Measurements from ENCODE around the gene TMBIM1.
A peak's percentile ranks its signal among the peaks of the same experiment; 100 is the strongest.

The TMBIM1 gene

DNA sequence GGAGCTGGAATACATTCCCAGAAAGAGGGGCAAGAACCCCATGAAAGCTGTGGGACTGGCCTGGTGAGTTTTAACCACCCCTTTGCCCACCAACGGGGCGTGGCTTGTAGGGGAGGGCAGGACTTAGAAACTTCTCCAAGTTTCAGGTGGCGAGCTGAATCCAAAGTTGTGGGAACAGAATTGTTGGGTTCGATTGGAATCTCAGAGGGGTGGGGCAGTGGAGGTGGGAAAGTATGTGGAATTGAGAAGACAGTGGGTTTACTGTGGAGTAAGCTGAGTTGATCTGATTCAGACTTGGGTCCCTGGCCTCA, 20.9 kb downstream of the TMBIM1 start:
- no peak for DNase-seq

DNA sequence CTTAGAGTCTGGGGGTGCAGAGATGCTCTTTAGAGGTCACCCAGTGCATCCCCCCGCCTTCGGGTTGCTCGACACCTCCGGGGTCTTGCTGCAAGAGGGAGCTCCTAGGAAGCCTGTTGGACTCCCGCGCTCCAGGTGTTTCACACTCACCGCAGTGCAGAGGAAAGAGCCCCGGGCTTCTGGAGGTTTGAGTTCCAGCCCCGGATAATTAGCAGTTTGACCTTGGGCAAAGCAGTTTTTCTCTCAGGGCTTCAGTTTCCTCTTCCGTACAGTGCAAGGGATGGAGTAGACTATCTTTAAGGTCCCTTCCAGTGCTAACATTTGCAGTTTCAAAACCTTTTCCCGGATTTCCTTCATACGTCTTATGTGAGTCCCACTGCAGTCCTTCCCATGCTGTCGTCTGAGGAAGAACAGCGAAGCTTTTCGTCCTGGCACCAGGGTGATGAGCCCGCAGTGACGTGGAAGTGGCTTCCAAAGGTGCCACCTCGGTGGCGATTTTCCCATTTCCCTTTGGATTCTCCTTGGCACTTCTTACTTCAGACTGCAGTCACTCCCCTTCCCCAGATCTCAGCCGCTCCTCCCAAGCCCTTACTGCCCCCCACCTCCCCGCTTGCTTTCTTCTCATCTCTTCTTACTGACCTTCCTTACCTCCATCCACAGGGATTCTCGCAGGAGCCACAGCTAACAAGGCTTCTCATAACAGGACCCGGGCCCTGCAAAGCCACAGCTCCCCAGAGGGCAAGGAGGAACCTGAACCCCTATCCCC, 21.4 kb downstream of the TMBIM1 start:
- DNase-seq = no peak

DNA sequence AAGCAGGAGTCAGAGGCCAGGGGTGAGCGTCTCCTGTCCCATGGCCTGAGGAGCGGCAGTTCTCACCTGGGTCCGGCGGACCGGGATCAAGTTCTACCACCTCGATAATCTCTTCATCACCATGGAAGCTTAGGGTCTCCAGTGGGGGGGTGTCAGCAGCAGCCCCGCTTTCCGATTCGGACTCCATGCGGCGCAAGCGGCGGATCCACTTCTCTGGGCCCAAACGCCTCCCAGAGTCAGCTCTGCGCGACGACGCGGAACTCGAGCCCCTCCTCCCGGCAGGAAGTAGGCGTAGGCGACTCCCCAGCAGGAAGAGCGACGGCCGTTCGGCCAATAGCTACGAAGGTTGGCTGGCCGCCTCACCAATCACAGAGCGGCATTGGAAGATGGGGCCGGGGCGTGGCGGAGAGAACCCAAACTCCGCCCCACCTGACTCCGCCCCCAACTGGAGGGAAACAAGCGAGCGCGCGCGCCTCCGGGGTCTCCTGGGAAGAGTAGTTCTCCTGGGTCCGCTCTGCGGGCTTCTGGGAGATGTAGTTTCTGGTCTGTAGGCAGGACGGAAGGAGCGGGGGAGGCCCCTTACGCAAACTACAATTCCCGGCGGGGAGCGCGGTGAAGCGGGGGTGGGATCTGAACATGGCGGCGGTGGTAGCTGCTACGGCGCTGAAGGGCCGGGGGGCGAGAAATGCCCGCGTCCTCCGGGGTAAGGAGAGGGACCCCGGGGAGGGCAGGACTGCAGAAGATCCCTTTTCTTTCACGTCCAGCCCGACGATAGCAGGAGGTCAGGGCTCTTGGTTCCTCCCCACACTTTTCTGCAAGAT, 22.2 kb downstream of the TMBIM1 start, which contains the start of the genes AAMP and PNKD:
Gene AAMP, minus strand, starts transcription at position 238 of the 821 bp plus-strand sequence. Its CDS starts 51 bp downstream, at position 187.
Gene PNKD, plus strand, starts transcription at position 620 of the 821 bp plus-strand sequence. Its CDS starts 17 bp downstream, at position 637.
- peak; percentile 100 for DNase-seq

DNA sequence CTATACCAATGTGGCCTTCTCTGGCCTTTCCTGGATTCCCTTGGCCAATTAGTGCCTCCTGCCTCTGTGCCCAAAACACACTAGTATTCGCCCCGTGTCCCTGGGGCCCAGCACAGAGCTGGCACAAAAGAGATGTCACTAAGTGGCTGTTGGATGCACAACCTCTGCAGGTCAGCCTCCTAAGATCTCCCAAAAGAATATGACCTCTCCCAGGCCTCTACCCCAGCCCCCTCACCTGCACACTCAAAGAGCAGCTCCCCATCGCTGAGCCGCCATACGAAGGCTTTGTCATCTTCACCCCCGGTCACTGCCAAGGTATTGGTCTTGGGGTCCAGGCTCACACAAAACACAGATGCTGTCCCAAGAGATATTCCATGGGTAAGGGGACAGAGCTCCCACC, 25.0 kb downstream of the TMBIM1 start:
- DNase-seq = no peak

DNA sequence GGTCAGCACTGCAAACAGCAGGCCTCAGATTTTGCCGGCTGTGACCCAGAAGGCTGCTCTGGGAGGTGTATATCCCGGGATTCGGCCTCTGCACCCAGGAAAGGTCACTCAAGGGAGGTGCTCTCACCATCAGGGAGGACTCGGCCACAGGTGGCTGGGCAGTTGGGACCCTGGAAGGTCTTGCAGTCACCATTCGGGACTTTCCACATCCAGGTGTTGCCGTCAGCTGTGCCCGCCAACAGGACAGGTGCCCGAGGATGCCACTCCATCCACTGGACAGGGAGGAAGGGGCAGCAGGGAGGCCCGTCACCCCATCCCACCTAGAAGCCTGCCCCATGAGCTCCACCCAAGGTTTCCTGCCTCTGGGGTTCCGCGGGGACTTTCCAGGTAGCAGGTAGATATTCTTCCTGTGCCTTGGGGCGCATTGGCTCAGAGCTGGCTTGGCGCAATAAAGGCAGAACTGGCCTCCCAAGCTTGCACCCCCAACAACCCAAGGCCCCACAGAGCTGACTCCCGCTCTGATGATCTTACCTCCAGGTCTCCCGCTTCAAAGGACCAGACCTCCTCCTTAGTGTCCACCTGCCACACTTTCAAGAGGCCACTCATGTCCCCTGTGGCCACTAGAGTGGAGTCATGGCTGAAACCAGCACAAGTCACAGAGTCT, 25.9 kb downstream of the TMBIM1 start:
- no peak for DNase-seq

DNA sequence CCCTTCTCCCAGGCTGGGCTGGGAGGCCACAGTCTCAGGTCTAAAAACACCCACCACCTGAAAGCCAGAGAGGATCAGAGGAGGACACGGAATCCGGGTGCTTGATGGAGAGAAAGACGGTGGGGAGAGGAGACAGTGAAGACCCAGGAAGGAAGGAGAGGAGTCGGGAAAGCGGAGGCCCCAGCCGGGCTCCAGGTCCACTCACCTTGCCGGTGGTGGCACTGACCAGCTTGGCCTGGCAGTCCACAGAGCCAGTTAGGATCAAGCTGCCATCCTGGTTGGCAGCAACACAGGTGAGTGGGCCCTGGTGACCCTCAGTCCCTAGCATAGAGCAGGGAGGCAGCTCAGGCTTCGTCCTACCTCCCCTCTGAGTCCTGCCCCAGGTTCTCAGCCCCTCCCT, 26.7 kb downstream of the TMBIM1 start:
- no peak for DNase-seq

DNA sequence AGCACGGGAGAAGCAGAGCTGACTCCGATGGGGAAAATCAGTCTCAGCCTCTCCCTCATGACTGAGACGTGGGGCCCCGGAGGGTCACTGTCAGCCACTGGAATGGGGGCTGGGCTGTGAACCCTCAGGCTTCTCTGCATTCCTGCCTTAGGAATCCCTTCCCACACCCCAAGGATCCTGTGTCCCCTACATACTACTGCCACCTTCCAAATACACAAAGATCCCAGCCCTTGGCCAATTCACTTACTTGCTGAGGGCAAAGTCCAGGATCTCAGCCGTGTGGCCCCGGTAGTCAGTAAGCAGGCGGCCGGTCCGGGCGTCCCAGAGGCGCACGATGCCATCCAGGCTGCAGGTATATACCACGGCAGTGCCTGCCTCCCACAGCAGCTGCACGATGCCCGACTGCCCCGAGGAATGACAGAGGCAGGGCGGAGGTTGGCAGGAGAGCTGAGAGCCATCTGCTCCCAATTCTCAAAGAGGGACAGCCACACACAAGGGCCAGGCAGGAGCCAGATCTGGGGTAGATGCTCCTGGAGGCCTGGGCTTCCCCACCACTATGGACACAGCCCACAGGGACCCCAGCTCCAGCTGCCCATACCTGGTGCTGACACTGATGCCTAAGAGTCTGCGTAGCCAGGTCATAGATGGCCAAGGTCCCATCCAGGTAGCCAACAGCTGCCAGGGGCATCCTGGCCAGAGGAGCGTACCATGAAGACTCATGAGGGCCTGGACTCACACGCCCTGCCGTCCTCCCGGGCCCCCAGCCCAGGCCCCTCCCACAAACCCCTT, 27.3 kb downstream of the TMBIM1 start:
- DNase-seq = no peak

DNA sequence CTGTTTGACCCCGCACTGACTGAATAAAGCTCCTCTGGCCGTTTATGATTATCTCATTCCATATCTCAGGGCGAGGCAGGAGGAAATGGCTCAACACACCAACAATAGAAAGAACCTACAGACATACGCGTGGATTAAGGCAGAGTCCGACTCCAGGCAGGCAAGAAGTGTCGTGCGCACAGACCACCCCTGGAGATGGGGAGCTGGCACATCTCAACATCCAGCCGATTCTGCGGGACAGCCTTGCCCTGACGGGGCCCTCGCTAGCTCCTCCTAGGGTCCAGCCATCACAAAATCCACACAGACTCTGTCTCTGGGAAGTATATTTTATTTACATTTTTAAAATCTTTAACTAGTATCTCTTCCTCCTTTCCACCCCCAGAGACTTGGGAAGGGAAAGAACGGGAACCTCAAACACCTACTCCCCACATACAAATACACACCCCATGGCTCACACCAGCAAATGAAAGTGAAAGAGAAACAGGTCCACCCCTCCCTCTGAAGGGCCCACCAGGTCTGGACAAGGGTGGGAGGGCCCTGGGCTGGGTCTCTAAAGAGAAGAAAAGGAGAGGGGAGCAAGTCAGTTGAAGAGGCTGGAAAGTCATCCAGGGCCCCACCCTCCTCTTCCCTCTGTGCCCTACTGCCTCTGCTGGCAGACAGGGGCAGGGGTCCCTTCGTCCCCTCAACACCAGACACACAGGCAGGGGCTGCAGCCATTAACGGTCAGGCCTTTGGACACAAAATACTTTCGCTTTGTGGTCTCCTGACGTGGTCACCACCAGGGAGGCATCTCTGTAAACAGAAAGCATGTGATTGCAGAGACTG, 28.3 kb downstream of the TMBIM1 start:
- DNase-seq = no peak

DNA sequence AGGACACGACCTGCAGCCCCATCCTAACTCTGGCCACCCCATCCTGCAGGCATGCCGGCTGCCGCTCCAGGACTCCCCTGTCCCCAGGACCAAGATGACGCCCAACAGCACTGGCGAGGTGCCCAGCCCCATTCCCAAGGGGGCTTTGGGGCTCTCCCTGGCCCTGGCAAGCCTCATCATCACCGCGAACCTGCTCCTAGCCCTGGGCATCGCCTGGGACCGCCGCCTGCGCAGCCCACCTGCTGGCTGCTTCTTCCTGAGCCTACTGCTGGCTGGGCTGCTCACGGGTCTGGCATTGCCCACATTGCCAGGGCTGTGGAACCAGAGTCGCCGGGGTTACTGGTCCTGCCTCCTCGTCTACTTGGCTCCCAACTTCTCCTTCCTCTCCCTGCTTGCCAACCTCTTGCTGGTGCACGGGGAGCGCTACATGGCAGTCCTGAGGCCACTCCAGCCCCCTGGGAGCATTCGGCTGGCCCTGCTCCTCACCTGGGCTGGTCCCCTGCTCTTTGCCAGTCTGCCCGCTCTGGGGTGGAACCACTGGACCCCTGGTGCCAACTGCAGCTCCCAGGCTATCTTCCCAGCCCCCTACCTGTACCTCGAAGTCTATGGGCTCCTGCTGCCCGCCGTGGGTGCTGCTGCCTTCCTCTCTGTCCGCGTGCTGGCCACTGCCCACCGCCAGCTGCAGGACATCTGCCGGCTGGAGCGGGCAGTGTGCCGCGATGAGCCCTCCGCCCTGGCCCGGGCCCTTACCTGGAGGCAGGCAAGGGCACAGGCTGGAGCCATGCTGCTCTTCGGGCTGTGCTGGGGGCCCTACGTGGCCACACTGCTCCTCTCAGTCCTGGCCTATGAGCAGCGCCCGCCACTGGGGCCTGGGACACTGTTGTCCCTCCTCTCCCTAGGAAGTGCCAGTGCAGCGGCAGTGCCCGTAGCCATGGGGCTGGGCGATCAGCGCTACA, 29.4 kb downstream of the TMBIM1 start:
- no peak for DNase-seq

DNA sequence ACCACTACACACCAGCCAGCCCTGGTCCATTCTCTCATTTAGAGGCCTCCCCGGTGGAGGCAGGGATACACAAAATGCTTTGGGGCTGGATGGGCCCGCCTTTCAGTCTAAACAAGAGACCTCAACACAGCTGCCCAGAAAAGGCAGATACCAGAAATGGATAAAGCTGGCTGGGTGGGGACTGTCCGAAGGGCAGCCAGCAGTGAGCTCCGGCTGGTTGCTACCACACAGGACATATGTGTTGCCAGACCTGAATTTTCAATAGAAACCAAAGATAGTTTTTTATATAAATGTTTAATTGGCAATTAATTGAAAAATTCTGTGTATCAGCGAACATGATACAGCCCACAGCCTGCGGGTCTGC, 30.1 kb downstream of the TMBIM1 start:
- DNase-seq = no peak

DNA sequence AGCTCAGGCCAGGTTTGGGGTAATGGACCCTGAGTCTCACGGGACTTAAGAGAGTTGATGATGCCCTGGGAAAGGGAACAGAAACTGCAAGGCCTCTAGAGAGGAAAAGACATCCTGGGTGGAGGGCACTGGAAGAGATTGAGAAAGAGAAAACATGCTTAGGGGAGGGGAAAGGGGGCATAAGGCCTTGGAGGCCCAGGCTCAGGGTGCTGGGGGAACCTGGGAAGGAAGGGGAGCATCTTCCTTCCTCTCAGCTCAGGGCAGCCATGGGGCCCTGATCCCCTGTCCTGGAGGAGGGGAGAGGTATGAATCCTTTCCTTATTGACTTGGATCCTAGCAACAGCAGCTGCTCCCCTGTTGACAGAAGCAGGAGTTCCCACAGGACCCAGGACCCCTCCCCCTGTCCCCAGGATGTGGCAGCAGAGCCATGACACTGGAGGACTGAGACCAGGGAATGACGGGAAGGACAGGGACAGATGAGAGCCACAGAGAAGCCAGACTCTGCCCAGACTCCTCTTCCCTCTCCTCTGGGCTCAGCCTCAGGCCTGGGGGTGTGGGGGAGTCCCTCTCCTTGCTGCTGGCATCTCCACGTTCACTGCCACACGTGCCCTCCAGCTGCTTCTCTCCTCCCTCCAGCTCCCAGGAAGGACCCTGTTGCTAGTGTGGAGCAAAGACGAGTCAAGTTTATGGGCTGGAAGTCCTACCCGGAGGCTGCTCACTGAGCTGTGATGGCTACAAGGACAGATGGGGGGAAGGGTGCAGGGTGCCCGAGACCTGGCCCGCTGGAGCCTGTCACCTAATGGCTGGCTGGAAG, 30.7 kb downstream of the TMBIM1 start:
- no peak for DNase-seq

DNA sequence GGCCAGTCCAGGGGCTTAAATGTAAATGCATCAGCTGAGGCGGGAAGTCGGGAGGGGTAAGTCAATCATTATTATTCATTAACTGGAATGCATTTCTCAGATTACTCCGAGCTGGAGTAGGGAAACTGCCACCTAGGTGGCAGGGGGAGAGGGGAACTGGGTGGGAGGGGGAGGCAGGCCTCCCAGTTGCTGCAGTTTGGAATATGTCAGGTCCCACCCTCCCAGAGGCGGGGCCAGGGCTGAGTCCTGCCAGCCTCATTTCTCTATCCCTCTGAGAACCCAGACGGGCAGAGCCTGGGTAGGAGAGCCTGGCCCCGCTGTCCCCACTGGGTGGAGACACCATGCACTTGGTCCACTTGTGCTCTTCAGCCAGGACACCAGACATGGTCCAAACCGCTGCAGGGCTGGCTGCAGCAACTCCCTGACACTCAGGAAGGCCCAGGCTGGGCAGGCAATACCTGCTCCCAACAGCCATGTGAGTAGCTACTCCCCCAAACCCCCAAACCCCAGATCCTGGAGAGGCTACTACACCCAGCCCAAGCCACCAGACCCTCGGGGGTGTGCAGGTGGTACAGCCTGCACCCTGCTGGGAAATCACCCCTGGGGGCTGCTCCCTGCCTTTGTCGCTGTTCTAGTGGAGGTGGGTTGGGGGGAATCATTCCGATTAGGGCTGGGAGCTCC, 31.4 kb downstream of the TMBIM1 start, which contains the start of gene GPBAR1:
Gene GPBAR1, plus strand, starts transcription at position 274 of the 681 bp plus-strand sequence. CDS start 1,710 bp downstream, outside the sequence.
- DNase-seq = no peak

DNA sequence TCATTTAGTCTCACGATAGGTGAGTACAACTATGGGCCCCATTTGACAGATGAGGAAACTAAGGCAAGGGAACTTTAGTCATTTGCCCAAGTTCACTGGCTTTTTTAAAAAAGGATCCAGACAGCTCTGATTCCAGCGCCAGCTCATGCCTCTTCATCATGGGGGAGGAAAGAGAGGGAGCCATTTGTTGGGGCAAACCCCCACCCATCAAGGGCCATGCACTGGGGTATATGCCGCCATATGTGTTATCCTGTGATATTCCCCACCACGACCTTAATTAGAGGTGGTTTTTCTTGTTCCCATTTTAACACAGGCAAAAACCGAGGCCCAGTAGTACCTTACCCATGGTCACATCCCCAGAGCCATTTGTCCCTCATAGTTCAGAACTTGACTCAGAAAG, 32.1 kb downstream of the TMBIM1 start:
- no peak for DNase-seq

DNA sequence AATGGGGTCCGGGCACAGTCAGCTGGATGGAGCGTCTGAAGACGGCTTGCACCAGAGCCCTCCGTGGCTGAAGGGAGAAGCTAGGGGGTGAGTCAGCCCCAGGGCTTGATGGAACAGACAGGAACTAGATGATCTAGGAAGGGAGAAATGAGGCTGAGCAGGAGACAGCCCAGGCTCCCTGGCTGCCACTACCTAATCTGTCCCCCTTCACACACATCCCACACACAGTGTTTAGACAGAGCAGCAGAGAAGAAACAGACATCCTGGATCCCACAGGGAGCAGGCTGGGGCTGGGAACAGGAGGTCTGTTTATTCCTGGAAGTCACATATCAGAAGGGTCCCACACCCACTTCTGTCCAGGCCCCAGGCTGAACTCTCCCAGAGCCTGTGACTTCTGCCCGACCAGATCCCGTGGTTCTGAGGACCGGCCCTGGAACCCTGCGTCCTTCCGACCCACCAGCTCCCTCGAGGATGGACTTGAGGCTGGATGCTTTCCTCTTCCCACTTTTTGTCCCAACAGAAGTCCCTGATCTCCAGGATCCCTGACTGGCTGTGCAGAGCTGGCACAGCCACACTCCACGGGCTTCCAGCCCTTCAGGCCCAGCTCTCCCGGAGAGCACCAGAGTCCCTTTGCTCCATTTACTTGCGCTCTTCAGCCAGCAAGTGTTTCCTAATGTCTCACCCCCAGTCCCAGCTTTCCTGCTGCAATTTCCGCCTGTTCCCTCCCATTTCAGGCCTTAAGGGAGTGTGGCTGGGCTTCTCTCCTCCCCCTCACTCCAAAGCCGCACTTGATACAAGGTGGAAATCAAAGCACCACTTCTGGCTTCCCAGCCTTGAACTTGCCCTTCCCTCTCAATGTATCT, 33.0 kb downstream of the TMBIM1 start:
- no peak for DNase-seq

DNA sequence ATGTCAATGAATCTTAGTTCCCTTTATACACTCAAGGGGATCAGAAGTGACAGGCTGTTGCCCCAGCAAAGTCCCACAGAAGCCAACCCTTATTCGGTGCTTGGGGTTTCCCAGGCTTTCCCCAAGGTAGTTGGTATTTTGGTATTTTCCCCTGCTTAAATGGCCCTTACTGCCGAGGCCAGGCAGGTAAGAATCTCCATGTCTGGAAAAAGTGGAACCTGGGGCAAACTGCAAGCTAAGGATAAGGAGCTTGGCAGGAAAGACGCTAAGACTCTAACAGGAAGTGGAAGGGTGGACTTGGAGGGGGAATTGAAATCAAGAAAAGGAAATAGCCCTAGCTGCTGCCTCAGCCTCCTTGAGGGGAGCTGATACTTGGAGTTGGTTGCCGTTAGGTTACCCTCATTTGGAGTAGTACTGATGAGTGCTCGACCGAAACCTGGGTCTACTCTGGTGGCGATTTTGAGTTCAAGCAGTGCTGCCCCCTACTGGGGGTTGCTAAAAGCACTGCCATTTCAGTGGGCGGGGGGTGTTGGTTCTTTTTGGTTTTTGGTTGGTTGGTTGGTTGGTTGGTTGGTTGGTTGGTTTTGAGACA, 34.8 kb downstream of the TMBIM1 start:
- DNase-seq = peak in 4 of 5 donors; percentile 47 to 73 (median 57)

DNA sequence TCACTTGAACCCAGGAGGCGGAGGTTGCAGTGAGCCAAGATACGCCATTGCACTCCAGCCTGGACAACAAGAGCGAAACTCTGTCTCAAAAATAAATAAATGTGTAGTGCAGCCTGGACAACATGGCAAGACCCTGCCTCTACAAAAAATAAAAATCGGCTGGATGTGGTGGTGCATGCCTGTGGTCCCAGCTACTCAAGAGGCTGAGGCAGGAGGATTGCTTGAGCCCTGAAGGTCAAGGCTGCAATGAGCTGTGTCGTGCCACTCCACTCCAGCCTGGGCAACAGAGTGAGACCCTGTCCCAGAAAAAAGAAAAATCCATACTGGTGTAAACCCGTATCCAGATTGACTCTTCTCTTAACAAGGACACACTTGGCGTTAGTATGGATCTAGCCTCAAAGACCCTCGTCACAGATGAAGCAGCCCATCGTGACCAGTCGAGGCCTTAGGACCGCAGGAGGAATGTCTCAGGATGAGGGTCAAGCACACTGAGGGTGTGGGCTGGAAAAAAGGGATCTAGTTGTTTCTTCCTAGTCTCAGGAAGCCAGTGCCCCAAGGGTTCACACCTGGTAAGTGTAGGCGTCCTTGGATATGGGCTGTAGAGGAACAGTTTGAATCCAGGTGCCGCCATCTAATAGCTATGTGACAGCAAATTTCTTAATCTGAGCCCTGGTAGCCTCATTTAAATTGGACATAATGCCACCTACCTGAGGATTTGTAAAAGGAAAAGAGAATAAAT, 35.5 kb downstream of the TMBIM1 start:
- no peak for DNase-seq

DNA sequence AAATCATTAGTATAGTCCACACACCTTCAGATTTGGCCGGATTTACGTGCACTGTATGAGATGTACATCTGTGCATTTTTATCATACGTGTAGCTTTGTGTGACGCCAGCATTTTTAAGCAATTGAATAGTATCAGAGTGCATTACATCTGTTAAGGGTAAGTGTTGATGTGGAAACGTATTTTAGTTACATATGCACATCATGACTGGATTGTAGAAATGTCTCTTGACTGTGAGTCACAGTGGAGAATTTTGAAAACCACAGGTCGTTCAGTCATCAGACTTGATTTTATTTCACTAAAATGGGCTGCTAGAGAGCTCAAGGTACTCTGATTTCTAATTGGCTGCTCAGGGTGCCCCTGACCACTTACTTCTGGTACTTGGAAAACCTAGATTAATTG, 36.9 kb downstream of the TMBIM1 start:
- no peak for DNase-seq
